ENCODE results near the gene TMEM120B. TPM values are rescaled to one million over a fixed set of nuclear protein-coding genes. Genes with fewer than 3 reads are reported as not detected.

Gene TMEM120B
- polyA plus RNA-seq, 1 donor from 2014 or later = 9.8 TPM

DNA sequence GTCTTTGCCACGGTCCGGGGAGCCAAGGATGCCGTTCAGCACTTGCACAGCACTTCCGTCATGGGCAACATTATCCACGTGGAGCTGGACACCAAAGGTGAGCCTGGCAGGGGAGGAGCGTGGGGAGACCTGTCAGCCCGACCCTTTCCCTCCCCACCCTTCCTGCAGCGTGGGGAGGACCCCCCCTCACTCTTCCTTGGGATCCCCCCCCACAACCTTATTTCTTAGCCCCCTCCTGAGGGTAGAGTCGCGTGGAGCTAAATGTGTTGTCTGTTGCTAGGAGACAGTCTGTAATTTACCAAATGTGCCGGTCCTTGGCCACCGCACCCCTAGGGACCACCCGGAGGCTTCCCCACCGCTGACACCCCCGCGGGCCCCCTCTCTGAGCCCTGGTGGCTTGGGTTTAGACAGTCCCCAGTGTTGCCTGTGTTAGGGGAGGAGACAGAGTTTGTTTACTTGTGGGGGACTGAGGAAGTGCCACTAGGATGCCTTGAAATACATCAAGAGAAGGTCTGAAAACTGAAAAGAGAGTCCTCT is 93.5 kb downstream of the TMEM120B start:
- no peaks in the 10 kb centered on the region for H3K9me2 ChIP-seq (ENCODE audit: insufficient read depth, low read length)
- H4K20me1 ChIP-seq (ENCODE audit: insufficient read depth) = peaks cover 23% of the 10 kb centered on the region
- peak overlapping the region; percentile 92 for H3K4me3 ChIP-seq (ENCODE audit: low read length)
- no peaks in the 10 kb centered on the region for H3K36me3 ChIP-seq (ENCODE audit: insufficient read depth, low read length)
- TF ChIP-seq RAD21 (conservative IDR thresholded peaks at IDR 0.05) = no peak
- TF ChIP-seq MXI1 (conservative IDR thresholded peaks at IDR 0.05; ENCODE audit: poor library complexity, severe bottlenecking) = peak; percentile 64
- H3F3A ChIP-seq (ENCODE audit: insufficient read depth, low read length, poor library complexity, severe bottlenecking) = peaks cover 13% of the 10 kb centered on the region
- no peaks in the 10 kb centered on the region for H3K9me3 ChIP-seq (ENCODE audit: low read length)
- H3K4me2 ChIP-seq (ENCODE audit: low read length) = peak overlapping the region; percentile 86
- H3K79me2 ChIP-seq (replicated peaks; ENCODE audit: insufficient read depth, low read length) = peaks cover 81% of the 10 kb centered on the region
- peak overlapping the region; percentile 99 for H3K9ac ChIP-seq (ENCODE audit: low read length)
- H3K27me3 ChIP-seq (ENCODE audit: insufficient read depth, low read depth, low read length) = no peaks in the 10 kb centered on the region
- H3K27ac ChIP-seq (ENCODE audit: low read length) = peak overlapping the region; percentile 20
- H2AFZ ChIP-seq (ENCODE audit: low read depth, low read length) = no peak overlapping the region

DNA sequence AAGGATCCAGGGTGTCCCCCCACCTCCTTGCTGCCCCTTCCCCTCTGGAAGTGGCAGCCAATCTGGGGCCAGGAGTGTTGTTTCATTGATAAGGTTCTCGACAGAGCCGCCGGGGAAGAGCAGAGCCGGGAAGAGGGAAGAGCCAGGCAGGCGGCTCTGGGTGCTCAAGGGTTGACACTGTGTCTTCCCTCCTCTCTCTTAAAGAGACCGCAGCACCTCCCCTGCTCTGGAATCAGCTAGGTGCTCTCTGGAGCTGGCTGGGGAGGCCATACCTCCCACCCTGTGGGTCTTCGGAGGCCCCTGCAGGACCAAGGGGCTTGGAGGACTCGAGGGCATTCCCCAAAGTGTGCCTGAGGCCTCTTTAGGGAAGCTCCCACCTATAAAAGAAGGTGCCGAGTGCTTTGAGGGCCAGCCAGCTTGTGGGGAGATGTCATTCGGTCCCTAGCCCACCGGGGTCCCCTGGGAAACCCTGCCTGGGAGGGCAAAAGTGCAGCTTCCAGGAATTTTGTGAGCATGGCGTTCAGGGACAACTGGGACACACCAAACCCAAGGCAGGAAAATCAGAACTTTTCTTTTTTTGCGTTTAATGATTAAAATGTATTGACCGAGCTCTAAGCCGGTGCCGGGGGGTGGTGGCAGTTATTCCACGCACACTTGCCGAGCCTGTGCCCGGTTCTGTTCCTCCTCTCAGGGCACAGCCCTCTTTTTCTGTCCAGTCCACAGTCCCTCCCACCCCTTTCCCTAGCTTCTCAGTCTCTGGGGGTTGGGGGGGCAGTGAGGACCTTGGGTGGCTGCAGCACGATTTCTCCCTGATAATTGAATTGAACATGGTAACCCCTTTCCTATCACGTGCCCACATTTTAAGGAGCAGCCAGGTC is 94.2 kb downstream of the TMEM120B start:
- peak overlapping the region; percentile 20 for H3K27ac ChIP-seq (ENCODE audit: low read length)
- no peaks in the 10 kb centered on the region for H3K9me2 ChIP-seq (ENCODE audit: insufficient read depth, low read length)
- peaks cover 81% of the 10 kb centered on the region for H3K79me2 ChIP-seq (replicated peaks; ENCODE audit: insufficient read depth, low read length)
- no peaks in the 10 kb centered on the region for H3K27me3 ChIP-seq (ENCODE audit: insufficient read depth, low read depth, low read length)
- H3K4me2 ChIP-seq (ENCODE audit: low read length) = peak overlapping the region; percentile 86
- H3K36me3 ChIP-seq (ENCODE audit: insufficient read depth, low read length) = no peaks in the 10 kb centered on the region
- peak overlapping the region; percentile 99 for H3K9ac ChIP-seq (ENCODE audit: low read length)
- H3K9me3 ChIP-seq (ENCODE audit: low read length) = no peaks in the 10 kb centered on the region
- peak overlapping the region; percentile 92 for H3K4me3 ChIP-seq (ENCODE audit: low read length)
- no peak for TF ChIP-seq TAF1 (IDR thresholded peaks at IDR 0.05; ENCODE audit: low read depth)
- peak; percentile 35 for TF ChIP-seq EP300 (conservative IDR thresholded peaks at IDR 0.05; ENCODE audit: poor library complexity, severe bottlenecking)
- no peak for TF ChIP-seq POLR2AphosphoS5 (IDR thresholded peaks at IDR 0.05)
- no peak for TF ChIP-seq EZH2 (IDR thresholded peaks at IDR 0.05; ENCODE audit: borderline replicate concordance, insufficient read depth, low read length, poor library complexity, severe bottlenecking)
- TF ChIP-seq RAD21 (conservative IDR thresholded peaks at IDR 0.05) = no peak
- TF ChIP-seq, protein P1, sequence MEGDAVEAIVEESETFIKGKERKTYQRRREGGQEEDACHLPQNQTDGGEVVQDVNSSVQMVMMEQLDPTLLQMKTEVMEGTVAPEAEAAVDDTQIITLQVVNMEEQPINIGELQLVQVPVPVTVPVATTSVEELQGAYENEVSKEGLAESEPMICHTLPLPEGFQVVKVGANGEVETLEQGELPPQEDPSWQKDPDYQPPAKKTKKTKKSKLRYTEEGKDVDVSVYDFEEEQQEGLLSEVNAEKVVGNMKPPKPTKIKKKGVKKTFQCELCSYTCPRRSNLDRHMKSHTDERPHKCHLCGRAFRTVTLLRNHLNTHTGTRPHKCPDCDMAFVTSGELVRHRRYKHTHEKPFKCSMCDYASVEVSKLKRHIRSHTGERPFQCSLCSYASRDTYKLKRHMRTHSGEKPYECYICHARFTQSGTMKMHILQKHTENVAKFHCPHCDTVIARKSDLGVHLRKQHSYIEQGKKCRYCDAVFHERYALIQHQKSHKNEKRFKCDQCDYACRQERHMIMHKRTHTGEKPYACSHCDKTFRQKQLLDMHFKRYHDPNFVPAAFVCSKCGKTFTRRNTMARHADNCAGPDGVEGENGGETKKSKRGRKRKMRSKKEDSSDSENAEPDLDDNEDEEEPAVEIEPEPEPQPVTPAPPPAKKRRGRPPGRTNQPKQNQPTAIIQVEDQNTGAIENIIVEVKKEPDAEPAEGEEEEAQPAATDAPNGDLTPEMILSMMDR (IDR thresholded peaks at IDR 0.05; ENCODE audit: poor library complexity, severe bottlenecking) = no peak
- no peak overlapping the region for H2AFZ ChIP-seq (ENCODE audit: low read depth, low read length)
- H4K20me1 ChIP-seq (ENCODE audit: insufficient read depth) = peaks cover 30% of the 10 kb centered on the region
- H3F3A ChIP-seq (ENCODE audit: insufficient read depth, low read length, poor library complexity, severe bottlenecking) = peaks cover 8% of the 10 kb centered on the region

DNA sequence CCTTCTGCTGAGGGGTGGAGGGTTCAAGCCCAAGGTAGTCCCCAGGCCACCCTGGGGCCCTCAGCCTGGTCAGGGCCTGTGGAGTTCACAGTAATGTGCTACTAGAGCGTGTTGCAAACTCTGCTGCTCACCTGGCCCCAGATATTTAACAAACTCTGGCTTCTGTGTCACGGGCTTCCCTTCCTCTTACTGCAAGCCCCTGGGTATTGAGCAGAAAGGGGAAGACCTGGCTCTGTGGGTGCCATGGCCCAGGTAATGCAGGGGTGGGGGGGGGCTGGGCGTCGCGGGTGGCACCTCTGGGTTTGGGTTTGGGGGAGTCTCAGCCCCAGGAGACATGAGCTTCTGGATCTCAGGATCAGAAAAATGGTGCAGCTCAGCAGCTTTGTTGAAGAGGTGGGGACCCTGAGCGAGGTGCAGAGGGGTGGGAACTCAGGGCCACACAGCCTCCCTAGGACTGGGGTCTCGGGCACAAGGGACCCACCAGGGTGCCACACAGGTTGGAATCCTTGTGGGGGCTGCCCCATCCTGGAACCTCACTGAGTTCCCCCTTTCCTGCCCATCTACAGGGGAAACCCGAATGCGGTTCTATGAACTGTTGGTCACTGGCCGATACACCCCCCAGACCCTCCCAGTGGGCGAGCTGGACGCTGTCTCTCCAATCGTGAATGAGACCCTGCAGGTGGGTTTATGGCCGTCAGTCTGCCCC is 95.2 kb downstream of the TMEM120B start:
- Histone ChIP-seq H3K27ac (ENCODE audit: low read length) (no peak overlapping the region), H3K9me3 (ENCODE audit: low read length) (no peaks in the 10 kb centered on the region), H3K36me3 (ENCODE audit: insufficient read depth, low read length) (no peaks in the 10 kb centered on the region), H3K79me2 (replicated peaks; ENCODE audit: insufficient read depth, low read length) (peaks cover 83% of the 10 kb centered on the region), H3K4me2 (ENCODE audit: low read length) (no peak overlapping the region), H3K9me2 (ENCODE audit: insufficient read depth, low read length) (no peaks in the 10 kb centered on the region), H3K9ac (ENCODE audit: low read length) (no peak overlapping the region), H3K4me3 (ENCODE audit: low read length) (peak overlapping the region; percentile 92), H3K27me3 (ENCODE audit: insufficient read depth, low read depth, low read length) (no peaks in the 10 kb centered on the region), H2AFZ (ENCODE audit: low read depth, low read length) (no peak overlapping the region), H3F3A (ENCODE audit: insufficient read depth, low read length, poor library complexity, severe bottlenecking) (no peaks in the 10 kb centered on the region), H4K20me1 (ENCODE audit: insufficient read depth) (peaks cover 40% of the 10 kb centered on the region)
- TF ChIP-seq RAD21 (conservative IDR thresholded peaks at IDR 0.05) (no peak), EP300 (conservative IDR thresholded peaks at IDR 0.05; ENCODE audit: poor library complexity, severe bottlenecking) (no peak), TAF1 (IDR thresholded peaks at IDR 0.05; ENCODE audit: low read depth) (no peak), POLR2AphosphoS5 (IDR thresholded peaks at IDR 0.05) (no peak), SMC3 (conservative IDR thresholded peaks at IDR 0.05; ENCODE audit: poor library complexity) (no peak)
- TF ChIP-seq, protein P2, sequence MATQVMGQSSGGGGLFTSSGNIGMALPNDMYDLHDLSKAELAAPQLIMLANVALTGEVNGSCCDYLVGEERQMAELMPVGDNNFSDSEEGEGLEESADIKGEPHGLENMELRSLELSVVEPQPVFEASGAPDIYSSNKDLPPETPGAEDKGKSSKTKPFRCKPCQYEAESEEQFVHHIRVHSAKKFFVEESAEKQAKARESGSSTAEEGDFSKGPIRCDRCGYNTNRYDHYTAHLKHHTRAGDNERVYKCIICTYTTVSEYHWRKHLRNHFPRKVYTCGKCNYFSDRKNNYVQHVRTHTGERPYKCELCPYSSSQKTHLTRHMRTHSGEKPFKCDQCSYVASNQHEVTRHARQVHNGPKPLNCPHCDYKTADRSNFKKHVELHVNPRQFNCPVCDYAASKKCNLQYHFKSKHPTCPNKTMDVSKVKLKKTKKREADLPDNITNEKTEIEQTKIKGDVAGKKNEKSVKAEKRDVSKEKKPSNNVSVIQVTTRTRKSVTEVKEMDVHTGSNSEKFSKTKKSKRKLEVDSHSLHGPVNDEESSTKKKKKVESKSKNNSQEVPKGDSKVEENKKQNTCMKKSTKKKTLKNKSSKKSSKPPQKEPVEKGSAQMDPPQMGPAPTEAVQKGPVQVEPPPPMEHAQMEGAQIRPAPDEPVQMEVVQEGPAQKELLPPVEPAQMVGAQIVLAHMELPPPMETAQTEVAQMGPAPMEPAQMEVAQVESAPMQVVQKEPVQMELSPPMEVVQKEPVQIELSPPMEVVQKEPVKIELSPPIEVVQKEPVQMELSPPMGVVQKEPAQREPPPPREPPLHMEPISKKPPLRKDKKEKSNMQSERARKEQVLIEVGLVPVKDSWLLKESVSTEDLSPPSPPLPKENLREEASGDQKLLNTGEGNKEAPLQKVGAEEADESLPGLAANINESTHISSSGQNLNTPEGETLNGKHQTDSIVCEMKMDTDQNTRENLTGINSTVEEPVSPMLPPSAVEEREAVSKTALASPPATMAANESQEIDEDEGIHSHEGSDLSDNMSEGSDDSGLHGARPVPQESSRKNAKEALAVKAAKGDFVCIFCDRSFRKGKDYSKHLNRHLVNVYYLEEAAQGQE (IDR thresholded peaks at IDR 0.05; ENCODE audit: borderline replicate concordance) = no peak
- TF ChIP-seq, protein P1 (IDR thresholded peaks at IDR 0.05; ENCODE audit: poor library complexity, severe bottlenecking) = no peak
